GM12878 (cell line): ENCODE results near the gene PKM. TPM values are rescaled to one million over a fixed set of nuclear protein-coding genes. Genes with fewer than 3 reads are reported as not detected.

Experiments
- ATAC-seq: fragments of 200-7000 bp; cut with Tn5 transposase; 3 replicates; pipeline ENCODE4 v1.9.1; 2020; ENCODE audit warnings: mild to moderate bottlenecking, moderate library complexity
- BruUV-seq: library from RNA; stranded (reverse); fragments of 400-500 nt; replicated peaks from 2 replicates; lab custom pipeline; 2021; lab: Mats Ljungman, UMichigan
- CTCF ChIA-PET: fragments of 300-600 bp; sonication (Branson Sonifier 250); formaldehyde crosslinking; extraction: SDS; loops from one replicate; lab custom pipeline; 2021; ENCODE audit warnings: inconsistent platforms; lab: Yijun Ruan, JAX
- POLR2A ChIA-PET: fragments of 350-600 bp; formaldehyde crosslinking; extraction: SDS; loops from one replicate; lab custom pipeline; 2021; ENCODE audit warnings: inconsistent platforms; lab: Charles Lee
- RAD21 ChIA-PET: fragments of 300-600 bp; sonication (Branson Sonifier 250); formaldehyde crosslinking; loops from one replicate; lab custom pipeline; 2023; ENCODE audit warnings: antibody characterized with exemption; ENCODE audit not compliant: unreplicated experiment; lab: Charles Lee
- SMC1A ChIA-PET: fragments of 300-600 bp; sonication (Branson Sonifier 250); formaldehyde crosslinking; loops from one replicate; lab custom pipeline; 2023; ENCODE audit not compliant: unreplicated experiment, uncharacterized antibody; lab: Charles Lee
- DNase-seq: peaks from one replicate; pipeline ENCODE4 v3.0.0-alpha.2; 2011; ENCODE audit warnings: low read depth, low spot score
- FAIRE-seq: peaks from 3 replicates; lab custom pipeline; 2011; peaks lifted over from hg19 to GRCh38; lab: Jason Lieb, UNC
- H2AFZ ChIP-seq: 2 replicates; pipeline ENCODE4 v1.6.0; 2011; ENCODE audit warnings: low read depth, low read length, control low read depth; ENCODE audit not compliant: control insufficient read depth
- H3K27ac ChIP-seq: 2 replicates; pipeline ENCODE4 v1.5.1; 2011; ENCODE audit warnings: control low read depth; ENCODE audit not compliant: control insufficient read depth, insufficient read depth
- H3K27me3 ChIP-seq, 2 experiments: replicated peaks in 1 of 2; 2 replicates each; pipeline versions ENCODE4 v1.6.0 to v1.6.1; 2011; ENCODE audit warnings: low read length in 1 of 2; ENCODE audit not compliant: control insufficient read depth in 2 of 2, insufficient read depth in 2 of 2
- H3K36me3 ChIP-seq, 2 experiments: 2 replicates each; pipeline ENCODE4 v1.5.1; 2011; ENCODE audit warnings: low read length in 1 of 2; ENCODE audit not compliant: control insufficient read depth in 2 of 2, insufficient read depth in 2 of 2
- H3K4me1 ChIP-seq: 2 replicates; pipeline ENCODE4 v1.6.1; 2011; ENCODE audit warnings: mild to moderate bottlenecking, low read length, moderate library complexity, mixed read lengths; ENCODE audit not compliant: control insufficient read depth, insufficient read depth
- H3K4me2 ChIP-seq: 2 replicates; pipeline ENCODE4 v1.6.0; 2011; ENCODE audit warnings: control low read depth; ENCODE audit not compliant: control insufficient read depth, insufficient read depth
- H3K4me3 ChIP-seq: fragments of 200-600 bp; sonication (generic); 2 replicates; pipeline ENCODE4 v1.5.1; 2016
- H3K79me2 ChIP-seq: 2 replicates; pipeline ENCODE4 v1.6.0; 2011; ENCODE audit warnings: low read length; ENCODE audit not compliant: control insufficient read depth, insufficient read depth
- H3K9ac ChIP-seq: 2 replicates; pipeline ENCODE4 v1.8.0; 2011; ENCODE audit warnings: low read length, control low read depth, mixed read lengths; ENCODE audit not compliant: control insufficient read depth, insufficient read depth
- H3K9me3 ChIP-seq: replicated peaks from 3 replicates; pipeline ENCODE4 v1.5.1; 2011; ENCODE audit warnings: mild to moderate bottlenecking, low read length; ENCODE audit not compliant: control insufficient read depth, insufficient read depth
- H4K20me1 ChIP-seq: 2 replicates; pipeline ENCODE4 v1.6.0; 2011; ENCODE audit not compliant: control insufficient read depth, insufficient read depth
- BACH1 ChIP-seq: fragments of 450-650 bp; IDR thresholded peaks from 2 replicates; pipeline ENCODE4 v1.6.1; 2017; ENCODE audit warnings: mild to moderate bottlenecking, borderline replicate concordance
- DPF2 ChIP-seq: fragments of 450-650 bp; IDR thresholded peaks from 2 replicates; pipeline ENCODE4 v1.6.1; 2017; ENCODE audit warnings: mild to moderate bottlenecking
- EGR1 ChIP-seq, 2 experiments: IDR thresholded peaks; 1 replicate in 1 of 2; 2 replicates in 1 of 2; pipeline ENCODE4 v1.6.1; 2011 to 2012; ENCODE audit warnings: low read depth in 2 of 2, low read length in 2 of 2, borderline replicate concordance in 1 of 2, mild to moderate bottlenecking in 1 of 2, moderate library complexity in 1 of 2
- GABPA ChIP-seq: IDR thresholded peaks from 2 replicates; pipeline ENCODE4 v1.6.1; 2014; ENCODE audit warnings: antibody characterized with exemption, low read depth, mild to moderate bottlenecking, inconsistent platforms
- HDAC6 ChIP-seq: fragments of 200-600 bp; sonication (generic); IDR thresholded peaks from one replicate; pipeline ENCODE4 v1.8.0; 2017; ENCODE audit warnings: antibody characterized with exemption; ENCODE audit not compliant: unreplicated experiment
- IKZF1 ChIP-seq: fragments of 450-650 bp; conservative IDR thresholded peaks from 2 replicates; pipeline ENCODE4 v1.6.1; 2017; ENCODE audit warnings: antibody characterized with exemption, mild to moderate bottlenecking
- IRF4 ChIP-seq: IDR thresholded peaks from 2 replicates; pipeline ENCODE4 v1.6.1; 2011; ENCODE audit warnings: low read depth, low read length
- MEF2A ChIP-seq: IDR thresholded peaks from 2 replicates; pipeline ENCODE4 v1.6.1; 2011; ENCODE audit warnings: low read depth, mild to moderate bottlenecking, low read length, moderate library complexity; ENCODE audit not compliant: insufficient read depth
- NRF1 ChIP-seq: conservative IDR thresholded peaks from 2 replicates; pipeline ENCODE4 v1.6.1; 2011; ENCODE audit warnings: mild to moderate bottlenecking, low read depth, low read length, improper control_type of control experiment
- POLR2A ChIP-seq: IDR thresholded peaks from 2 replicates; pipeline ENCODE4 v1.6.1; 2011; ENCODE audit warnings: low read depth, mild to moderate bottlenecking, low read length
- POU2F2 ChIP-seq: IDR thresholded peaks from 3 replicates; pipeline ENCODE4 v1.6.1; 2011; ENCODE audit warnings: low read depth, mild to moderate bottlenecking, low read length, borderline replicate concordance
- RAD51 ChIP-seq: fragments of 450-650 bp; IDR thresholded peaks from 2 replicates; pipeline ENCODE4 v1.6.1; 2016; ENCODE audit warnings: moderate library complexity, mild to moderate bottlenecking, inconsistent platforms
- RELA ChIP-seq: fragments of 450-650 bp; IDR thresholded peaks from 2 replicates; pipeline ENCODE4 v1.8.0; 2014; ENCODE audit warnings: borderline replicate concordance; ENCODE audit not compliant: partially characterized antibody
- RUNX3 ChIP-seq: IDR thresholded peaks from 2 replicates; pipeline ENCODE4 v1.6.1; 2012; ENCODE audit warnings: low read length, inconsistent platforms
- SMARCA5 ChIP-seq: fragments of 450-650 bp; IDR thresholded peaks from 2 replicates; pipeline ENCODE4 v1.6.1; 2017; ENCODE audit warnings: mild to moderate bottlenecking
- SRF ChIP-seq, 2 experiments: IDR thresholded peaks; 2 replicates each; pipeline ENCODE4 v1.6.1; 2011; ENCODE audit warnings: low read depth in 2 of 2, low read length in 2 of 2, mild to moderate bottlenecking in 1 of 2, moderate library complexity in 1 of 2
- TARDBP ChIP-seq: IDR thresholded peaks from 2 replicates; pipeline ENCODE4 v1.6.1; 2016; ENCODE audit warnings: borderline replicate concordance
- TCF12 ChIP-seq: IDR thresholded peaks from 2 replicates; pipeline ENCODE4 v1.6.1; 2011; ENCODE audit warnings: low read depth, mild to moderate bottlenecking, low read length
- TCF3 ChIP-seq: IDR thresholded peaks from 2 replicates; pipeline ENCODE4 v1.6.1; 2012; ENCODE audit warnings: low read depth, mild to moderate bottlenecking, low read length, borderline replicate concordance; ENCODE audit not compliant: insufficient read depth
- ZNF24 ChIP-seq: fragments of 450-650 bp; IDR thresholded peaks from 2 replicates; pipeline ENCODE4 v1.6.1; 2017; ENCODE audit warnings: antibody characterized with exemption, mild to moderate bottlenecking
- WGBS: methylation state at CpG from one replicate; pipeline ENCODE4 v1.1.6; 2016; ENCODE audit warnings: low lambda C conversion rate; ENCODE audit not compliant: insufficient replicate concordance, insufficient coverage; ENCODE audit errors: missing lambda C conversion rate; 5-methylcytosine and 5-hydroxymethylcytosine counted together
- in situ Hi-C: fragments of 300-500 bp; cut with MboI; formaldehyde crosslinking; loops from 9 replicates; pipeline ENCODE4 v1.14.3; 2018; ENCODE audit warnings: mixed read lengths
- intact Hi-C: fragments of 100-400 bp; cut with micrococcal nuclease; formaldehyde crosslinking; loops from one replicate; pipeline ENCODE4 v1.14.2; 2022; ENCODE audit not compliant: unreplicated experiment
- polyA plus RNA-seq, 11 experiments: library from polyadenylated mRNA; depleted of rRNA in 4 of 11; unstranded in 6 of 11; stranded (reverse) in 5 of 11; fragments of >200 nt; fragmentation: Nextera tagmentation in 4 of 11; fragmentation: Illumina TruSeq in 1 of 11; extraction: Ambion mirVana in 4 of 11; extraction: Trizol in 1 of 11; gene quantifications; 1 replicate in 1 of 11; 2 replicates in 10 of 11; pipeline versions ENCODE4 v1.2.1 to v1.2.3, GENCODE V29; 2011 to 2016; ENCODE audit warnings: inconsistent platforms in 2 of 11, missing spikeins in 2 of 11, low read depth in 1 of 11
- total RNA-seq, 4 experiments: library from RNA; depleted of rRNA in 3 of 4; stranded (reverse); fragments of >200 nt in 3 of 4; fragmentation: Illumina TruSeq in 1 of 4; extraction: Trizol in 1 of 4; gene quantifications; 2 replicates each; pipeline versions ENCODE4 v1.2.1 to v1.2.3, GENCODE V29; 2013 to 2021
- TF ChIP-seq, protein P1 (sequence below): IDR thresholded peaks from 2 replicates; pipeline ENCODE4 v1.6.1; 2012; ENCODE audit warnings: low read depth, low read length, improper control_type of control experiment
- TF ChIP-seq, protein P2 (sequence below): fragments of 450-650 bp; IDR thresholded peaks from 2 replicates; pipeline ENCODE4 v1.6.1; 2018; ENCODE audit warnings: mild to moderate bottlenecking, low read depth, moderate library complexity; ENCODE audit not compliant: partially characterized antibody
- TF ChIP-seq, protein P3 (sequence below): IDR thresholded peaks from 2 replicates; pipeline ENCODE4 v1.6.1; 2011; ENCODE audit warnings: low read depth, low read length, improper control_type of control experiment, borderline replicate concordance

Gene PKM
- total and polyA plus RNA-seq, 10 of the 15 experiments (the other 5 are each of a cell fraction or from before 2014, with no cell fraction given): 491 to 2,011 (median 1,433) TPM

DNA sequence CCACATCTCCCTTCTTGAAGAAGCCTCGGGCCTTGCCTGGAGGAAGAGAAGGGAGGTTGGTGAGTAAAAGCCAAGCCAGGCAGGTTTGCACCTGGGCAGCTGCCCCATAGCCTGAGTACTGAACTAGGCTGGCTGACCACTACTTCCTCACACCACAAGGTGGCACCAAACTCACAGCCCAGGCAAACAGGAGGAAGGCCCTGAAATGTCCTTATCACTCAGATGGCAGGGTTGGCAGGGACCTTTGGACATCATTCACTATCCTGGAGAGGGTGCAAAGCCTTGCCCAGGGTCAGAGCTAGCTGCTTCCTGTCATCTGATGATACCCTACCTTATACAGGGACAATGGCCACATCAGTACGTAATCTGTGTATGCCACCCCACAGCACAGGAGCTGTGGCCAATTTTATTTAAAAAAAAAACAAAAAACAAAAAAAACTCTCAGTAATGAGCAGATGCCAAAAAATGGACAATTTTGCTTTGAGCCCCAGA lies 31.2 kb downstream of the PKM start:
- H3K36me3 ChIP-seq: peaks cover 52 to 54% of the 10 kb centered on the region in 2 experiments
- no peak overlapping the region for H3K9ac ChIP-seq
- 47% methylated on average over 2 of the region's 2 CpGs for WGBS
- TF ChIP-seq TCF12: 0 out of 2 replicates have a peak, but pooled peaks have one; percentile 41
- no peak for TF ChIP-seq TARDBP
- TF ChIP-seq, protein P1, sequence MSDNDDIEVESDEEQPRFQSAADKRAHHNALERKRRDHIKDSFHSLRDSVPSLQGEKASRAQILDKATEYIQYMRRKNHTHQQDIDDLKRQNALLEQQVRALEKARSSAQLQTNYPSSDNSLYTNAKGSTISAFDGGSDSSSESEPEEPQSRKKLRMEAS: no peak
- TF ChIP-seq, protein P2, sequence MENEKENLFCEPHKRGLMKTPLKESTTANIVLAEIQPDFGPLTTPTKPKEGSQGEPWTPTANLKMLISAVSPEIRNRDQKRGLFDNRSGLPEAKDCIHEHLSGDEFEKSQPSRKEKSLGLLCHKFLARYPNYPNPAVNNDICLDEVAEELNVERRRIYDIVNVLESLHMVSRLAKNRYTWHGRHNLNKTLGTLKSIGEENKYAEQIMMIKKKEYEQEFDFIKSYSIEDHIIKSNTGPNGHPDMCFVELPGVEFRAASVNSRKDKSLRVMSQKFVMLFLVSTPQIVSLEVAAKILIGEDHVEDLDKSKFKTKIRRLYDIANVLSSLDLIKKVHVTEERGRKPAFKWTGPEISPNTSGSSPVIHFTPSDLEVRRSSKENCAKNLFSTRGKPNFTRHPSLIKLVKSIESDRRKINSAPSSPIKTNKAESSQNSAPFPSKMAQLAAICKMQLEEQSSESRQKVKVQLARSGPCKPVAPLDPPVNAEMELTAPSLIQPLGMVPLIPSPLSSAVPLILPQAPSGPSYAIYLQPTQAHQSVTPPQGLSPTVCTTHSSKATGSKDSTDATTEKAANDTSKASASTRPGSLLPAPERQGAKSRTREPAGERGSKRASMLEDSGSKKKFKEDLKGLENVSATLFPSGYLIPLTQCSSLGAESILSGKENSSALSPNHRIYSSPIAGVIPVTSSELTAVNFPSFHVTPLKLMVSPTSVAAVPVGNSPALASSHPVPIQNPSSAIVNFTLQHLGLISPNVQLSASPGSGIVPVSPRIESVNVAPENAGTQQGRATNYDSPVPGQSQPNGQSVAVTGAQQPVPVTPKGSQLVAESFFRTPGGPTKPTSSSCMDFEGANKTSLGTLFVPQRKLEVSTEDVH: peak; percentile 45
- TF ChIP-seq MEF2A: no peak
- TF ChIP-seq RAD51: no peak
- TF ChIP-seq RUNX3: peak; percentile 54
- no peak for TF ChIP-seq NRF1
- 0 out of 3 replicates have a peak, but pooled peaks have one; percentile 33 for TF ChIP-seq POU2F2
- no peak for TF ChIP-seq HDAC6
- TF ChIP-seq IKZF1: no peak
- TF ChIP-seq RELA: no peak
- TF ChIP-seq POLR2A: peak; percentile 52; the same call in 1 of the 2 replicates
- no peak for TF ChIP-seq TCF3
- TF ChIP-seq, protein P3, sequence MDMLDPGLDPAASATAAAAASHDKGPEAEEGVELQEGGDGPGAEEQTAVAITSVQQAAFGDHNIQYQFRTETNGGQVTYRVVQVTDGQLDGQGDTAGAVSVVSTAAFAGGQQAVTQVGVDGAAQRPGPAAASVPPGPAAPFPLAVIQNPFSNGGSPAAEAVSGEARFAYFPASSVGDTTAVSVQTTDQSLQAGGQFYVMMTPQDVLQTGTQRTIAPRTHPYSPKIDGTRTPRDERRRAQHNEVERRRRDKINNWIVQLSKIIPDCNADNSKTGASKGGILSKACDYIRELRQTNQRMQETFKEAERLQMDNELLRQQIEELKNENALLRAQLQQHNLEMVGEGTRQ: no peak
- no peak for TF ChIP-seq EGR1 (IDR thresholded peaks at IDR 0.05; ENCODE audit: borderline replicate concordance in 1 of 2, low read depth in 2 of 2, low read length in 2 of 2)
- 0 out of 2 replicates have a peak, but pooled peaks have one; percentile 28 for TF ChIP-seq SMARCA5
- TF ChIP-seq DPF2: no peak
- TF ChIP-seq IRF4: 0 out of 2 replicates have a peak, but pooled peaks have one; percentile 58
- no peak for TF ChIP-seq GABPA
- TF ChIP-seq SRF (IDR thresholded peaks at IDR 0.05; ENCODE audit: low read depth in 2 of 2, low read length in 2 of 2): no peak
- TF ChIP-seq BACH1: peak; percentile 12; the same call in 1 of the 2 replicates
- no peak for TF ChIP-seq ZNF24

More for the DNA sequence above, 31.2 kb downstream of the PKM start:
- no peak overlapping the region for H3K4me2 ChIP-seq
- H2AFZ ChIP-seq: no peak overlapping the region
- ChIA-PET CTCF (interaction anchor here (0.8 to 4.4 kb wide), 18 partner anchors 10 to 124 kb away, joined by 3 to 27 read pairs (median 6); no protein-coding TSS in a partner anchor), SMC1A (interaction anchor here (0.8 to 3.7 kb wide), 10 partner anchors 22 to 330 kb away, joined by 3 to 16 read pairs (median 4); no protein-coding TSS in a partner anchor), RAD21 (interaction anchor here (0.5 to 1.3 kb wide), 8 partner anchors 27 to 456 kb away, joined by 3 to 6 read pairs (median 3); no protein-coding TSS in a partner anchor), POLR2A (interaction anchor here (1.9 kb wide), 2 partner anchors 20 to 27 kb away, joined by 4 to 5 read pairs; no protein-coding TSS in a partner anchor)
- in situ Hi-C loops: no loop called here
- intact Hi-C loops: loop anchor here (5.0 kb wide), 1 partner anchor 88 kb away; no protein-coding TSS in a partner anchor
- DNase-seq (peak; percentile 36), ATAC-seq (peak; percentile 93), FAIRE-seq (peak; percentile 76)
- H3K79me2 ChIP-seq: no peaks in the 10 kb centered on the region
- H3K4me1 ChIP-seq: no peaks in the 10 kb centered on the region; the same call in 1 of the 2 replicates
- H3K27me3 ChIP-seq: no peaks in the 10 kb centered on the region
- BruUV-seq: no TSS peak
- peaks cover 6% of the 10 kb centered on the region for H4K20me1 ChIP-seq
- no peak overlapping the region for H3K4me3 ChIP-seq
- H3K9me3 ChIP-seq: no peaks in the 10 kb centered on the region
- no peak overlapping the region for H3K27ac ChIP-seq
